ENCODE results near the gene ASGR2.
A peak's percentile ranks its signal among the peaks of the same experiment; 100 is the strongest.

ASGR2 gene

DNA sequence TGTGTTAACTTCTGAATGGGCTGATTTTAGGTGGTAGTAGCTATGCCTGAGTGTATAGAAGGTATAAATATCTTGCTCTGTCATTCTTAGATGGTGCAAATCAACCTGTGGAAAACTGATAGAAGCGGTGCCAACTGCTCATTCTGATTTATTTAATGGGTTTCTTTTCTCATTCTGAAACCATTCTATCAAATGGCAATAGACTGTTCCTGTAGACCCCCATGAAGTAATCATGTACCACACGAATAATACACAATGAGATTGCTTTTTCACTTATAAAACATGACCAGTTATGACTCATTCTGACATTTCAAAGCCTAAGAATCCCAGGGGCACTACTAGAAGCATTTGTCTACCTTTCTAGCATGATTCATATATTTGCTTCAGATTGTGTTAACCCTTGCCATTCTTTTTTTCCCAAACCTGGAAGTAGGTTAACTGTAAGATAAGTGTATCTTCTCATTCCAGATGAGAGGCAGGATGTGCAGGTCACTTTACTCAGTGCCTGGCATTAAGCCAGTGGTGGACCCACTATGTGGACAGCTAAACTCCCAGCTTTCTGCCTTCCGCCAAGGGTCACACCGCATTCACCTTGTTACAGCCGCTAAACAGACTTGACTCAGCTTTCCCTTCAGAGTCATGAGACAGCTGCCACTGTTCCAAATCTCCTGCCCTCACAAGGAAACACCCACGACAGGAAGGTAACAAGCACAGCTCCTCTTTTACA is 54.3 kb downstream of the ASGR2 start:
- DNase-seq: peak; percentile 59

DNA sequence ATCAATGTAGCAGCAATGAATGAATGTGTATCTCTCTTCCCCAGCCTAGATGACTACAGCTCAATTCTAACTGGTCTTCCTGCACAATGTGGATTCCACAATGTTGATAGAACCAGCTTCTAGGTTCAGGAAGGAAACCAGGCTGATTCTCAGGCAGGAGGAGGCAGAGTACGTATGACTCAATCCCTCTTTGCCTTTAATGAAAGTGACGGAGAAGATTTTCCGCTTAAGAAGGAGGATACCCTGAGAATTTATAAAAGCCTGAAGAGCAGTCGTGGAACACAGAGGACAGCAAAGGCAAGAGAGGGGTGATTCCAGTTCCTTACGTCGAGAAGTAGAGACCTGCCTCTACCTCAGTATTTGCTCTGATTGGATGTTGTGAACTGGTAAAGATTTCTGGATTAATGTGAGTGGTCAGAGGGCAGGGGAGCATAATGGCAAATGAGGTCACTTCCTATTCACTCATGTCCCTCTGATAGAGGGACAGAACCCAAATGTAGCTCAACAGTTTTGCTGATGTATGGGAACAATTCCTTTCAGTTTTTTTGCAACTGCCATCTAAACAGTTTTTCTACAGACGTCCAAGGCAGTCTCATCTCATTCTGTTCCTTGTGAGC is 55.7 kb downstream of the ASGR2 start:
- no peak for DNase-seq

DNA sequence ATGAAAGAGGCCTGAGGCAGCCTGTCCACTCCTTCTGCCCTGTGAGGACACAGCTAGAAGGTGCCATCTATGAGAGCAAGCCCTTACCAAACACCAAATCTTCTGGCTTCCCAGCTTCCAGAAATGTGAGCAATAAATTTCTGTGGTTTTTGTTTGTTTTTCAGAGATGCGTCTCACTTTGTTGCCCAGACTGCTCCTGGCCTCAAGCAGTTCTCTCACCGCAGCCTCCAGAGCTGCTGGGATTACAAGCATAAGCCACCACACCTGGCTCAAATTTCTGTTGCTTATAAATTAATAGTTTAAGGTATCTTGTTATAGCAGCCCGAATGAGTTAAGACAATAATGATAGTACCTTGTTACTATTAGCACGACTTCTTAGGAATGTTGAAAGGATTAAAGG is 58.2 kb downstream of the ASGR2 start:
- no peak for DNase-seq

Measured in fibroblast of skin of right quadriceps (primary cell).